SHP77 (cell line): ENCODE measurements around the gene APLP1.
"Not testable (repeated sequence)": the region's sequence is repeated elsewhere in the genome, so short reads cannot be mapped to it uniquely, and the experiment has no call there.

Source experiments
- DNase-seq, 2 experiments: peaks; one replicate each; lab custom pipeline; 2025; lab: John Stamatoyannopoulos, UW

APLP1 gene

GRCh38 chr19:35904311-35905068, 36.1 kb downstream of the APLP1 start:
- DNase-seq = no peak

DNA sequence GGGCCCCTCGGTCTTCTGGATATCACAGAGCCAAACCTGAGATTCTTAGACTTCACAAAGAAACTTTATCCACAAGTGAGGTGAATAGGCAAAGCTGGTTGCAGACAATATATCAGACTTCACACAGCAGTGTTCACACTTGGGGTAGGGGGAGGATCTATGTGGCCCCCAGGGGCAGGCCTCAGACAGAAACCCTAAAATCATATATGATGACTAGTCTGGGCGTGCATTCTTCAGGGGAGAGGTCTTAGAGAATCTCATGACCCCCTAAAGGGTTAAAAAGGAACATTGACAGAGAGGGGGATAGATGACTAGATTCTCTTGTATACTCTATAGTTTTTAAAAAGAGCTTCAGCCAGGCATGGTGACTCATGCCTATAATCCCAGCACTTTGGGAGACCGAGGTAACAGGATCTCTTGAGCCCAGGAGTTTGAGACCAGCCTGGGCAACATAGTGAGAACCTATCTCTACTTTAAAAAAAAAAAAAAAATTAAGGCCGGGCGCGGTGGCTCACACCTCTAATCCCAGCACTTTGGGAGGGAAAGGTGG, 36.9 kb downstream of the APLP1 start:
- no peak for DNase-seq

GRCh38 chr19:35907377-35907745, 39.0 kb downstream of the APLP1 start:
- DNase-seq = no peak

GRCh38 chr19:35908010-35908441, 39.7 kb downstream of the APLP1 start, which contains the start of gene TYROBP:
Gene TYROBP, minus strand, starts transcription at chr19:35908295. Its CDS starts 67 bp downstream, at chr19:35908228.
- no peak for DNase-seq

DNA sequence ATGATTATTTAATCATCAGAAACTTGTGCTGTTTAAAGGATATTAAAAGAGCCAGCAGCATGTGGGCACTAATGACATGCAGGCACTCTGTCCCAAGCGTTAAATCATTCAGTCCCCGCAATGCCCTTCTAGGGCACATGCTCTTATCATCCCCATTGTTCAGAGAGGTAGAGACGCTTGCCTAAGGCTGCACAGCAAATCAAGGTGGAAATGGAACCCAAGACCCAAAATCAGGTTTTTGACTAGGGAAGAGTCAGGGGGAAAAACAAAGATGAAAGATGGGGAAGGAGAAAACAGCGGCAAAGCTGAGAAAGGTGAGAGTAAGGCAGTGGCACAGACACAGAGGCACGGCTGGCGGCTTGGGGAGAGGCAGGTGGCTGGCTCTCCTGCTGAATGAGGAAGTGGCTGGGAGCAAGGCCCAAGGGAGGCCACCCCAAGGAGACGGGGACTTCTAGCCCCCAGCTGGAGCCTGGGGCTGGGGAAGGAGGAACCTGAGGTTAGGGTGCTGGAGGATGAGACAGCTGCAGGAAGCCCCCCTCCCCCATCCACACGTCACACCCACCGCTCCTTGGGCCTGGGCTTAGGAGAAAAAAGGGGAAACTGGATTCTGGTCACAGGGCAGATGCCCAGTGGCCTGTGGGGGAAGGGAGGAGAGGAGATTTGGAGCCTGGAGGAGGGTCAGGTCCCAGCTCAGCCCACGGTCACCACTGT, 40.8 kb downstream of the APLP1 start:
- DNase-seq = no peak

- no peak for DNase-seq
These were observed 41.3 kb downstream of the APLP1 start for GRCh38 chr19:35909684-35910035.

- not testable (repeated sequence) for DNase-seq
These were observed 42.0 kb downstream of the APLP1 start for GRCh38 chr19:35910355-35910754.

- DNase-seq = no peak
These were observed 42.8 kb downstream of the APLP1 start for GRCh38 chr19:35911173-35911572.

- DNase-seq = no peak
These were observed 43.4 kb downstream of the APLP1 start for GRCh38 chr19:35911790-35912189.

GRCh38 chr19:35913589-35913988, 45.2 kb downstream of the APLP1 start:
- no peak for DNase-seq

DNA sequence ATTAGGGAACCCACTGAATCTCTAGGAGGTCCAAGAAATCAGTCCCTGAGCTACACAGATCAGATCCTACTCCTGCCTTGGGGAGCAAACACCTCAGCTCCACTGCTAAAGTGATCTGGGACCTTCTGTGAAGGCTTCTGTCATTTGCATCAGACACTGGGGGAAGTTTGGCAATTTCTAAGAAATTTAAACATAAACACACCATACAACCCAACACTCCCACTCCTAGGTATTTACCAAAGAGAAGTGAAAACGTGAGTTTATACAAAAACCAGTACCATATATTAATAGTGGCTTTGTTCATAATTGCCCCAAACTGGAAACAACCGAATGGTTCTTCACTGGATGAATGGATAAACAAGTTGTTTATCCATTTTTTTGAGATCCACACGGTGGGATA, 47.1 kb downstream of the APLP1 start:
- no peak for DNase-seq

- no peak for DNase-seq
These were observed 50.9 kb downstream of the APLP1 start for GRCh38 chr19:35919306-35919705.

GRCh38 chr19:35921012-35921411, 52.6 kb downstream of the APLP1 start:
- DNase-seq = no peak

GRCh38 chr19:35925501-35925900, 57.1 kb downstream of the APLP1 start:
- DNase-seq = no peak

GRCh38 chr19:35928507-35928906, 60.1 kb downstream of the APLP1 start:
- DNase-seq = no peak
